GM23338 (cell line): ENCODE measurements around the gene GSTA1.

ENCODE experiments used
- CREB1 ChIP-seq: fragments of 250-450 bp; sonication (Bioruptor Pico); IDR thresholded peaks from 2 replicates; pipeline ENCODE4 v1.5.0; 2020; ENCODE audit warnings: low read depth, mild to moderate bottlenecking, moderate library complexity
- EZH2 ChIP-seq: fragments of 200-600 bp; sonication (generic); IDR thresholded peaks from one replicate; pipeline ENCODE4 v1.8.0; 2017; ENCODE audit warnings: antibody characterized with exemption, mild to moderate bottlenecking, low read depth; ENCODE audit not compliant: unreplicated experiment
- EZH2phosphoT487 ChIP-seq: fragments of 200-600 bp; sonication (generic); IDR thresholded peaks from one replicate; pipeline ENCODE4 v1.8.1; 2018; ENCODE audit warnings: antibody characterized with exemption; ENCODE audit not compliant: unreplicated experiment
- JUNB ChIP-seq: IDR thresholded peaks from one replicate; pipeline ENCODE4 v1.6.1; 2016; ENCODE audit warnings: antibody characterized with exemption; ENCODE audit not compliant: unreplicated experiment
- NANOG ChIP-seq: IDR thresholded peaks from 2 replicates; pipeline ENCODE4 v1.6.1; 2016; ENCODE audit warnings: antibody characterized with exemption, borderline replicate concordance
- POLR2AphosphoS5 ChIP-seq: IDR thresholded peaks from 2 replicates; pipeline ENCODE4 v1.6.1; 2016; ENCODE audit warnings: antibody characterized with exemption, low read depth
- STAT1 ChIP-seq: IDR thresholded peaks from one replicate; pipeline ENCODE4 v1.6.1; 2016; ENCODE audit warnings: antibody characterized with exemption; ENCODE audit not compliant: unreplicated experiment
- ZNF114 ChIP-seq: fragments of 250-450 bp; sonication (Bioruptor Pico); IDR thresholded peaks from 2 replicates; pipeline ENCODE4 v1.5.0; 2020; ENCODE audit warnings: mild to moderate bottlenecking, moderate library complexity
- ZNF331 ChIP-seq: fragments of 250-450 bp; sonication (Bioruptor Pico); IDR thresholded peaks from 2 replicates; pipeline ENCODE4 v1.5.0; 2020; ENCODE audit warnings: low read depth, mild to moderate bottlenecking, moderate library complexity
- TF ChIP-seq, protein P1 (sequence below), 2 experiments: fragments of 200-600 bp in 1 of 2; sonication (generic) in 1 of 2; conservative IDR thresholded peaks; 2 replicates each; pipeline versions ENCODE4 v1.5.1 to v1.6.1; 2016 to 2017; ENCODE audit warnings: antibody characterized with exemption in 2 of 2, low read depth in 2 of 2, mild to moderate bottlenecking in 2 of 2, moderate library complexity in 1 of 2
- TF ChIP-seq, protein P2 (sequence below): IDR thresholded peaks from one replicate; pipeline ENCODE4 v1.6.1; 2018; ENCODE audit warnings: antibody characterized with exemption; ENCODE audit not compliant: unreplicated experiment
- TF ChIP-seq, protein P3 (sequence below): fragments of 250-450 bp; sonication (Bioruptor Pico); IDR thresholded peaks from 2 replicates; pipeline ENCODE4 v1.5.0; 2020; ENCODE audit warnings: mild to moderate bottlenecking, moderate library complexity

DNA sequence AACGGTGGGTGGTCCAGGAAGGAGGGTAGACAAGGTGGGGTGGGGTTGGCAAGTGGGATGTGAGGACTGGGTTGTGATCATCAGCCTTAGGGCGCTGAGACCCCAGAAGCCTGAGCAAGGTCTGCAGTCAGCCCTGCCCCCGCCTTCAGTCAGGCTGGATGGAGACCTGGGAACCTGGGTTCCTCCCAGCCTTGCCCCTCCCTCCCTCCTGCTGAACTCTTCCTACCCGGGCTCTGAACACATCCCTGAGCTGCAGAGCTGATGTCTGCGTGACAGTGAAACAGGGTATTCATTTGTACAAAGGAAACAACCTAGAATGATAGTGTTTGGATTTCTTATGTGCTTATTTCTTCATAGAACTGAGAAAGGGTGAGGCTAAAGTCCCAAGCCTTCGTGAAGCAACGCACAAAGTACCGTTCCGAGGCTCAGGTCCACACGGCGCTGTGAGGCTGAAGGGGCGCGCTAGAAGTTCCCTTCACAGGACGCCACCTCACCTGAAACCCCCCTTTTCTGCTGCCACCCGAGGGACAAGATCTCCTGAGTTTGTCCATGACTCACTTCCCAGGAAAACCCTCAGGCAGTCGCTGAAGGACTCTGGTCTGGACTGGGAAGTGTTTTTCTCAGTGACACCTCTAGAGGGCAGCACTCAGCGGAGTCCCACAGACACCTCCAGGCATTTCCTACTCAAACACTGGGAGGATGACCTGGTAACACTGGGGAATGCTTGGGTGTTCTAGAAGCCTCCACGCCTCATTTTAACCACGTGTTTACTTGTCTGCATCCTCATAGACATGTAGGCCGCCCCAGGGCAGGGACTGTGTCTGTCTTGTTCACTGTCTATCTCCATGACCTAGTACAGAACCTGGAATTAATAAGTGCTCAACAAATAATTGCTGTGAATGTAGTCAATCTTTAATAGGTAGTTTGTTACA is 35.8 kb upstream of the GSTA1 start:
- TF ChIP-seq NANOG (no peak), EZH2 (no peak), POLR2AphosphoS5 (no peak), STAT1 (no peak), ZNF114 (CRISPR knock-in tag) (no peak), EZH2phosphoT487 (no peak), JUNB (no peak), ZNF331 (CRISPR knock-in tag) (no peak), CREB1 (CRISPR knock-in tag) (no peak)
- TF ChIP-seq, protein P1, sequence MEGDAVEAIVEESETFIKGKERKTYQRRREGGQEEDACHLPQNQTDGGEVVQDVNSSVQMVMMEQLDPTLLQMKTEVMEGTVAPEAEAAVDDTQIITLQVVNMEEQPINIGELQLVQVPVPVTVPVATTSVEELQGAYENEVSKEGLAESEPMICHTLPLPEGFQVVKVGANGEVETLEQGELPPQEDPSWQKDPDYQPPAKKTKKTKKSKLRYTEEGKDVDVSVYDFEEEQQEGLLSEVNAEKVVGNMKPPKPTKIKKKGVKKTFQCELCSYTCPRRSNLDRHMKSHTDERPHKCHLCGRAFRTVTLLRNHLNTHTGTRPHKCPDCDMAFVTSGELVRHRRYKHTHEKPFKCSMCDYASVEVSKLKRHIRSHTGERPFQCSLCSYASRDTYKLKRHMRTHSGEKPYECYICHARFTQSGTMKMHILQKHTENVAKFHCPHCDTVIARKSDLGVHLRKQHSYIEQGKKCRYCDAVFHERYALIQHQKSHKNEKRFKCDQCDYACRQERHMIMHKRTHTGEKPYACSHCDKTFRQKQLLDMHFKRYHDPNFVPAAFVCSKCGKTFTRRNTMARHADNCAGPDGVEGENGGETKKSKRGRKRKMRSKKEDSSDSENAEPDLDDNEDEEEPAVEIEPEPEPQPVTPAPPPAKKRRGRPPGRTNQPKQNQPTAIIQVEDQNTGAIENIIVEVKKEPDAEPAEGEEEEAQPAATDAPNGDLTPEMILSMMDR (conservative IDR thresholded peaks at IDR 0.05; ENCODE audit: low read depth in 2 of 2): peak; percentile 78 to 85
- TF ChIP-seq, protein P2, sequence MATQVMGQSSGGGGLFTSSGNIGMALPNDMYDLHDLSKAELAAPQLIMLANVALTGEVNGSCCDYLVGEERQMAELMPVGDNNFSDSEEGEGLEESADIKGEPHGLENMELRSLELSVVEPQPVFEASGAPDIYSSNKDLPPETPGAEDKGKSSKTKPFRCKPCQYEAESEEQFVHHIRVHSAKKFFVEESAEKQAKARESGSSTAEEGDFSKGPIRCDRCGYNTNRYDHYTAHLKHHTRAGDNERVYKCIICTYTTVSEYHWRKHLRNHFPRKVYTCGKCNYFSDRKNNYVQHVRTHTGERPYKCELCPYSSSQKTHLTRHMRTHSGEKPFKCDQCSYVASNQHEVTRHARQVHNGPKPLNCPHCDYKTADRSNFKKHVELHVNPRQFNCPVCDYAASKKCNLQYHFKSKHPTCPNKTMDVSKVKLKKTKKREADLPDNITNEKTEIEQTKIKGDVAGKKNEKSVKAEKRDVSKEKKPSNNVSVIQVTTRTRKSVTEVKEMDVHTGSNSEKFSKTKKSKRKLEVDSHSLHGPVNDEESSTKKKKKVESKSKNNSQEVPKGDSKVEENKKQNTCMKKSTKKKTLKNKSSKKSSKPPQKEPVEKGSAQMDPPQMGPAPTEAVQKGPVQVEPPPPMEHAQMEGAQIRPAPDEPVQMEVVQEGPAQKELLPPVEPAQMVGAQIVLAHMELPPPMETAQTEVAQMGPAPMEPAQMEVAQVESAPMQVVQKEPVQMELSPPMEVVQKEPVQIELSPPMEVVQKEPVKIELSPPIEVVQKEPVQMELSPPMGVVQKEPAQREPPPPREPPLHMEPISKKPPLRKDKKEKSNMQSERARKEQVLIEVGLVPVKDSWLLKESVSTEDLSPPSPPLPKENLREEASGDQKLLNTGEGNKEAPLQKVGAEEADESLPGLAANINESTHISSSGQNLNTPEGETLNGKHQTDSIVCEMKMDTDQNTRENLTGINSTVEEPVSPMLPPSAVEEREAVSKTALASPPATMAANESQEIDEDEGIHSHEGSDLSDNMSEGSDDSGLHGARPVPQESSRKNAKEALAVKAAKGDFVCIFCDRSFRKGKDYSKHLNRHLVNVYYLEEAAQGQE: no peak
- TF ChIP-seq, protein P3, sequence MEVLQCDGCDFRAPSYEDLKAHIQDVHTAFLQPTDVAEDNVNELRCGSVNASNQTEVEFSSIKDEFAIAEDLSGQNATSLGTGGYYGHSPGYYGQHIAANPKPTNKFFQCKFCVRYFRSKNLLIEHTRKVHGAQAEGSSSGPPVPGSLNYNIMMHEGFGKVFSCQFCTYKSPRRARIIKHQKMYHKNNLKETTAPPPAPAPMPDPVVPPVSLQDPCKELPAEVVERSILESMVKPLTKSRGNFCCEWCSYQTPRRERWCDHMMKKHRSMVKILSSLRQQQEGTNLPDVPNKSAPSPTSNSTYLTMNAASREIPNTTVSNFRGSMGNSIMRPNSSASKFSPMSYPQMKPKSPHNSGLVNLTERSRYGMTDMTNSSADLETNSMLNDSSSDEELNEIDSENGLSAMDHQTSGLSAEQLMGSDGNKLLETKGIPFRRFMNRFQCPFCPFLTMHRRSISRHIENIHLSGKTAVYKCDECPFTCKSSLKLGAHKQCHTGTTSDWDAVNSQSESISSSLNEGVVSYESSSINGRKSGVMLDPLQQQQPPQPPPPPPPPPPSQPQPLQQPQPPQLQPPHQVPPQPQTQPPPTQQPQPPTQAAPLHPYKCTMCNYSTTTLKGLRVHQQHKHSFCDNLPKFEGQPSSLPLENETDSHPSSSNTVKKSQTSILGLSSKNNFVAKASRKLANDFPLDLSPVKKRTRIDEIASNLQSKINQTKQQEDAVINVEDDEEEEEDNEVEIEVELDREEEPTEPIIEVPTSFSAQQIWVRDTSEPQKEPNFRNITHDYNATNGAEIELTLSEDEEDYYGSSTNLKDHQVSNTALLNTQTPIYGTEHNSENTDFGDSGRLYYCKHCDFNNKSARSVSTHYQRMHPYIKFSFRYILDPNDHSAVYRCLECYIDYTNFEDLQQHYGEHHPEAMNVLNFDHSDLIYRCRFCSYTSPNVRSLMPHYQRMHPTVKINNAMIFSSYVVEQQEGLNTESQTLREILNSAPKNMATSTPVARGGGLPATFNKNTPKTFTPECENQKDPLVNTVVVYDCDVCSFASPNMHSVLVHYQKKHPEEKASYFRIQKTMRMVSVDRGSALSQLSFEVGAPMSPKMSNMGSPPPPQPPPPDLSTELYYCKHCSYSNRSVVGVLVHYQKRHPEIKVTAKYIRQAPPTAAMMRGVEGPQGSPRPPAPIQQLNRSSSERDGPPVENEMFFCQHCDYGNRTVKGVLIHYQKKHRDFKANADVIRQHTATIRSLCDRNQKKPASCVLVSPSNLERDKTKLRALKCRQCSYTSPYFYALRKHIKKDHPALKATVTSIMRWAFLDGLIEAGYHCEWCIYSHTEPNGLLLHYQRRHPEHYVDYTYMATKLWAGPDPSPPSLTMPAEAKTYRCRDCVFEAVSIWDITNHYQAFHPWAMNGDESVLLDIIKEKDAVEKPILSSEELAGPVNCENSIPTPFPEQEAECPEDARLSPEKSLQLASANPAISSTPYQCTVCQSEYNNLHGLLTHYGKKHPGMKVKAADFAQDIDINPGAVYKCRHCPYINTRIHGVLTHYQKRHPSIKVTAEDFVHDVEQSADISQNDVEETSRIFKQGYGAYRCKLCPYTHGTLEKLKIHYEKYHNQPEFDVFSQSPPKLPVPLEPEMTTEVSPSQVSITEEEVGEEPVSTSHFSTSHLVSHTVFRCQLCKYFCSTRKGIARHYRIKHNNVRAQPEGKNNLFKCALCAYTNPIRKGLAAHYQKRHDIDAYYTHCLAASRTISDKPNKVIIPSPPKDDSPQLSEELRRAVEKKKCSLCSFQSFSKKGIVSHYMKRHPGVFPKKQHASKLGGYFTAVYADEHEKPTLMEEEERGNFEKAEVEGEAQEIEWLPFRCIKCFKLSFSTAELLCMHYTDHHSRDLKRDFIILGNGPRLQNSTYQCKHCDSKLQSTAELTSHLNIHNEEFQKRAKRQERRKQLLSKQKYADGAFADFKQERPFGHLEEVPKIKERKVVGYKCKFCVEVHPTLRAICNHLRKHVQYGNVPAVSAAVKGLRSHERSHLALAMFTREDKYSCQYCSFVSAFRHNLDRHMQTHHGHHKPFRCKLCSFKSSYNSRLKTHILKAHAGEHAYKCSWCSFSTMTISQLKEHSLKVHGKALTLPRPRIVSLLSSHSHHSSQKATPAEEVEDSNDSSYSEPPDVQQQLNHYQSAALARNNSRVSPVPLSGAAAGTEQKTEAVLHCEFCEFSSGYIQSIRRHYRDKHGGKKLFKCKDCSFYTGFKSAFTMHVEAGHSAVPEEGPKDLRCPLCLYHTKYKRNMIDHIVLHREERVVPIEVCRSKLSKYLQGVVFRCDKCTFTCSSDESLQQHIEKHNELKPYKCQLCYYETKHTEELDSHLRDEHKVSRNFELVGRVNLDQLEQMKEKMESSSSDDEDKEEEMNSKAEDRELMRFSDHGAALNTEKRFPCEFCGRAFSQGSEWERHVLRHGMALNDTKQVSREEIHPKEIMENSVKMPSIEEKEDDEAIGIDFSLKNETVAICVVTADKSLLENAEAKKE: peak; percentile 27; the same call in 1 of the 2 replicates
